Fibroblast of lung (primary cell): ENCODE results near the gene C1QTNF7. TPM values are rescaled to one million over a fixed set of nuclear protein-coding genes. Genes with fewer than 3 reads are reported as not detected.

Source experiments
- DNase-seq, 2 donors: peaks; one replicate each; pipeline versions ENCODE4 v3.0.0 to v3.0.0-alpha.2; 2010; ENCODE audit warnings: low read depth in 2 of 2
- H2AFZ ChIP-seq: 2 replicates; pipeline ENCODE4 v1.5.1; 2012; ENCODE audit warnings: low read length, control low read depth, inconsistent platforms
- H3K27ac ChIP-seq: 2 replicates; pipeline ENCODE4 v1.5.1; 2011; ENCODE audit warnings: low read length, control low read depth; ENCODE audit not compliant: insufficient read depth
- H3K27me3 ChIP-seq: 2 replicates; pipeline ENCODE4 v1.5.1; 2011; ENCODE audit warnings: mild to moderate bottlenecking, low read length; ENCODE audit not compliant: control insufficient read depth, insufficient read depth
- H3K36me3 ChIP-seq: 2 replicates; pipeline ENCODE4 v1.5.1; 2011; ENCODE audit warnings: low read length; ENCODE audit not compliant: control insufficient read depth, insufficient read depth
- H3K4me1 ChIP-seq: 2 replicates; pipeline ENCODE4 v1.5.1; 2011; ENCODE audit warnings: low read length; ENCODE audit not compliant: control insufficient read depth, insufficient read depth; ENCODE audit errors: extremely low read depth
- H3K4me2 ChIP-seq: 2 replicates; pipeline ENCODE4 v1.5.1; 2011; ENCODE audit warnings: low read length, control low read depth; ENCODE audit not compliant: insufficient read depth; ENCODE audit errors: extremely low read depth
- H3K4me3 ChIP-seq, 4 experiments: fragments of 200-600 bp in 1 of 4; sonication (generic) in 1 of 4; replicated peaks in 1 of 4; 2 replicates each; pipeline ENCODE4 v1.5.1; 2011 to 2016; ENCODE audit warnings: low read length in 4 of 4, low read depth in 3 of 4, mild to moderate bottlenecking in 3 of 4, control low read depth in 2 of 4, inconsistent platforms in 1 of 4, mixed read lengths in 1 of 4; ENCODE audit not compliant: insufficient read depth in 1 of 4; ENCODE audit errors: control extremely low read depth in 1 of 4
- H3K79me2 ChIP-seq: 2 replicates; pipeline ENCODE4 v1.5.1; 2012; ENCODE audit warnings: mild to moderate bottlenecking, low read length, inconsistent platforms; ENCODE audit not compliant: control insufficient read depth, insufficient read depth
- H3K9ac ChIP-seq: 2 replicates; pipeline ENCODE4 v1.5.1; 2011; ENCODE audit warnings: mild to moderate bottlenecking, low read length, control low read depth; ENCODE audit not compliant: insufficient read depth
- H3K9me3 ChIP-seq: 2 replicates; pipeline ENCODE4 v1.5.1; 2012; ENCODE audit warnings: low read depth, low read length; ENCODE audit not compliant: control insufficient read depth, insufficient read depth
- H4K20me1 ChIP-seq: 2 replicates; pipeline ENCODE4 v1.5.1; 2011; ENCODE audit warnings: low read length; ENCODE audit not compliant: control insufficient read depth, insufficient read depth; ENCODE audit errors: extremely low read depth
- CTCF ChIP-seq, 2 donors: IDR thresholded peaks in 1 of 2; conservative IDR thresholded peaks in 1 of 2; 1 replicate in 1 of 2; 2 replicates in 1 of 2; pipeline ENCODE4 v1.5.1; 2011 to 2012; ENCODE audit warnings: low read length in 2 of 2, control low read depth in 1 of 2, inconsistent platforms in 1 of 2, low read depth in 1 of 2, mild to moderate bottlenecking in 1 of 2
- EZH2 ChIP-seq: IDR thresholded peaks from 2 replicates; pipeline ENCODE4 v1.5.1; 2012; ENCODE audit warnings: low read length, control low read depth, mild to moderate bottlenecking; ENCODE audit errors: missing control alignments
- polyA plus RNA-seq, 2 donors: library from polyadenylated mRNA; depleted of rRNA in 1 of 2; stranded (reverse) in 1 of 2; unstranded in 1 of 2; fragments of >200 nt; gene quantifications; 2 replicates each; pipeline ENCODE4 v1.2.1, GENCODE V29; 2011 to 2012; ENCODE audit warnings: missing spikeins in 1 of 2
- total RNA-seq: library from RNA; depleted of rRNA; stranded (reverse); fragments of >200 nt; gene quantifications from 2 replicates; pipeline ENCODE4 v1.2.1, GENCODE V29; 2014

C1QTNF7 gene
- total and polyA plus RNA-seq, 2 donors (not counting 1 experiment from before 2014, with no cell fraction given): 3.0 to 4.9 TPM

- H3K4me3 ChIP-seq: peak within 1 kb of the TSS; percentile 61 to 93 (median 67)
- H3K36me3 ChIP-seq: no peaks in the 10 kb centered on the region
- DNase-seq: peak; percentile 69 to 75
- no peaks in the 10 kb centered on the region for H3K79me2 ChIP-seq
- H3K4me2 ChIP-seq: peak within 1 kb of the TSS; percentile 99
- TF ChIP-seq EZH2 (no peak), CTCF (conservative IDR thresholded peaks at IDR 0.05 in 1 of 2, IDR thresholded peaks at IDR 0.05 in 1 of 2; ENCODE audit: low read depth in 1 of 2, low read length in 2 of 2) (no peak)
- no peaks in the 10 kb centered on the region for H4K20me1 ChIP-seq
- peak within 1 kb of the TSS; percentile 97 for H2AFZ ChIP-seq
- peaks cover 3% of the 10 kb centered on the region for H3K4me1 ChIP-seq
- peak within 1 kb of the TSS; percentile 52 for H3K9ac ChIP-seq
- H3K9me3 ChIP-seq: no peaks in the 10 kb centered on the region
- peak within 1 kb of the TSS; percentile 60 for H3K27ac ChIP-seq
- H3K27me3 ChIP-seq: no peaks in the 10 kb centered on the region
These were observed 41.7 kb downstream of the C1QTNF7 start, which contains the start of gene CC2D2A for GRCh38 chr4:15469402-15470127. Gene CC2D2A, plus strand, starts transcription at chr4:15469882. Its CDS starts 6,051 bp downstream, at chr4:15475933.

GRCh38 chr4:15470128-15470475 is 42.3 kb downstream of the C1QTNF7 start:
- Histone ChIP-seq H3K4me3 (peak overlapping the region; percentile 61 to 93 (median 67)), H3K4me1 (peaks cover 3% of the 10 kb centered on the region), H3K4me2 (peak overlapping the region; percentile 99), H3K9ac (peak overlapping the region; percentile 52), H3K79me2 (no peaks in the 10 kb centered on the region), H3K27me3 (no peaks in the 10 kb centered on the region), H4K20me1 (no peaks in the 10 kb centered on the region), H2AFZ (peak overlapping the region; percentile 97), H3K27ac (peak overlapping the region; percentile 60), H3K36me3 (no peaks in the 10 kb centered on the region), H3K9me3 (no peaks in the 10 kb centered on the region)
- TF ChIP-seq EZH2 (no peak), CTCF (conservative IDR thresholded peaks at IDR 0.05 in 1 of 2, IDR thresholded peaks at IDR 0.05 in 1 of 2; ENCODE audit: low read depth in 1 of 2, low read length in 2 of 2) (no peak)
- peak; percentile 8 to 30 for DNase-seq

GRCh38 chr4:15476396-15476795 is 48.6 kb downstream of the C1QTNF7 start:
- H3K4me2 ChIP-seq: no peak overlapping the region
- H4K20me1 ChIP-seq: no peaks in the 10 kb centered on the region
- TF ChIP-seq EZH2 (no peak), CTCF (conservative IDR thresholded peaks at IDR 0.05 in 1 of 2, IDR thresholded peaks at IDR 0.05 in 1 of 2; ENCODE audit: low read depth in 1 of 2, low read length in 2 of 2) (no peak)
- H2AFZ ChIP-seq: no peak overlapping the region
- DNase-seq: no peak
- H3K4me1 ChIP-seq: peaks cover 4% of the 10 kb centered on the region
- no peaks in the 10 kb centered on the region for H3K9me3 ChIP-seq
- H3K27me3 ChIP-seq: no peaks in the 10 kb centered on the region
- no peaks in the 10 kb centered on the region for H3K36me3 ChIP-seq
- peaks cover 2% of the 10 kb centered on the region for H3K79me2 ChIP-seq
- no peak overlapping the region for H3K9ac ChIP-seq
- H3K27ac ChIP-seq: no peak overlapping the region
- no peak overlapping the region for H3K4me3 ChIP-seq
